ENCODE results near the gene PTPRN.

Gene PTPRN

DNA sequence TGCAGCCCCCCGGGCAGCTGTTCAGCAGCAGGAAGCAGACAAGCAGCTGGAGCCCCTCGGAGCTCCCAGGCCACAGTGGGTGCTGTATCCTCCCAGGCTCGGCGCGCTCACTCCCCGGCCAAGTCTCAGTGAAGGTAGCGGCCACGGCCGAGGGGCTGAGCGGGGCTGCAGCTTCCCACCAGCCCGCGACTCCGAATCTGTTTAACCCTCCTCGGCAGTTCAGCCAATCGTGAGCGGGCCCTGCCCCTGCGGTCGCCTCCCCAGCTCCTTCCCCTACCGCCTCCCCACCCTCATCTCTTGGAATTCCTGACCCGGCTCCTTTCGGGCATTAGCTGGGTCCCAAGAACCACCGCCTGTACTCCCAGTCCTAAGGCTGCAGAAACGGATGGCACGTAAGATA, 23.3 kb upstream of the PTPRN start, which contains the start of gene RESP18:
RESP18 (minus strand) TSS at position 203 of the 400 bp plus-strand sequence.
- H3K36me3 Mint-ChIP-seq (ENCODE audit: low read depth): no peaks in the 10 kb centered on the region
- no peak within 1 kb of the TSS for H3K27ac Mint-ChIP-seq
- no peak within 1 kb of the TSS for H3K4me3 Mint-ChIP-seq
- H3K9me3 Mint-ChIP-seq: peaks cover 7% of the 10 kb centered on the region
- TF ChIP-seq, protein P1, sequence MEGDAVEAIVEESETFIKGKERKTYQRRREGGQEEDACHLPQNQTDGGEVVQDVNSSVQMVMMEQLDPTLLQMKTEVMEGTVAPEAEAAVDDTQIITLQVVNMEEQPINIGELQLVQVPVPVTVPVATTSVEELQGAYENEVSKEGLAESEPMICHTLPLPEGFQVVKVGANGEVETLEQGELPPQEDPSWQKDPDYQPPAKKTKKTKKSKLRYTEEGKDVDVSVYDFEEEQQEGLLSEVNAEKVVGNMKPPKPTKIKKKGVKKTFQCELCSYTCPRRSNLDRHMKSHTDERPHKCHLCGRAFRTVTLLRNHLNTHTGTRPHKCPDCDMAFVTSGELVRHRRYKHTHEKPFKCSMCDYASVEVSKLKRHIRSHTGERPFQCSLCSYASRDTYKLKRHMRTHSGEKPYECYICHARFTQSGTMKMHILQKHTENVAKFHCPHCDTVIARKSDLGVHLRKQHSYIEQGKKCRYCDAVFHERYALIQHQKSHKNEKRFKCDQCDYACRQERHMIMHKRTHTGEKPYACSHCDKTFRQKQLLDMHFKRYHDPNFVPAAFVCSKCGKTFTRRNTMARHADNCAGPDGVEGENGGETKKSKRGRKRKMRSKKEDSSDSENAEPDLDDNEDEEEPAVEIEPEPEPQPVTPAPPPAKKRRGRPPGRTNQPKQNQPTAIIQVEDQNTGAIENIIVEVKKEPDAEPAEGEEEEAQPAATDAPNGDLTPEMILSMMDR (IDR thresholded peaks at IDR 0.05; ENCODE audit: unreplicated experiment in 3 of 3): no peak
- peaks cover 5% of the 10 kb centered on the region for H3K4me1 Mint-ChIP-seq
- peaks cover 96% of the 10 kb centered on the region for H3K27me3 Mint-ChIP-seq (ENCODE audit: low read depth)

- H3K36me3 Mint-ChIP-seq (ENCODE audit: low read depth): no peaks in the 10 kb centered on the region
- H3K9me3 Mint-ChIP-seq: peaks cover 5% of the 10 kb centered on the region
- H3K27me3 Mint-ChIP-seq (ENCODE audit: low read depth): peaks cover 98% of the 10 kb centered on the region
- H3K4me3 Mint-ChIP-seq: no peak overlapping the region
- peaks cover 5% of the 10 kb centered on the region for H3K4me1 Mint-ChIP-seq
- no peak overlapping the region for H3K27ac Mint-ChIP-seq
- TF ChIP-seq, protein P1 (IDR thresholded peaks at IDR 0.05; ENCODE audit: unreplicated experiment in 3 of 3): no peak
Measured at GRCh38 chr2:219331560-219332213, 22.5 kb upstream of the PTPRN start.

DNA sequence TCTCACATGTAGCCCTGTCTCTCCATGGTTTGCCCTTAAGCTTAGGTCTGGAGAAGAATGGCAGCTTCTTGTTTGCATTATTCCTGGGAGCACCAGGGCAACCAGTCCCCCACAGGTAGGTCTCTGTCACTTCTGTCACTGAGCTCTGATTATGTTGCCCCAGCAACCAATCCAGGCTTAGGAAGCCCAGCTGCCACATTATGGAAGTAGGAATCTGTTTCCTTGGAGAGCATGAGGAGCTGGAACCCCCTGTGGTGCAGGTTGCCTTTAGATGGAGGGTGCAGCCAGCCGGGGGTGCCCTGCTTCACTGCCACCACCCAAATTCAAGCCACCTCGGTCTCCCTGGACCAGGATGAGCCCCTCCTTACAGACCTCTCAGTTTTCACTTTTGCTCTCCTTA, 18.5 kb upstream of the PTPRN start:
- H3K4me1 Mint-ChIP-seq: peaks cover 5% of the 10 kb centered on the region

DNA sequence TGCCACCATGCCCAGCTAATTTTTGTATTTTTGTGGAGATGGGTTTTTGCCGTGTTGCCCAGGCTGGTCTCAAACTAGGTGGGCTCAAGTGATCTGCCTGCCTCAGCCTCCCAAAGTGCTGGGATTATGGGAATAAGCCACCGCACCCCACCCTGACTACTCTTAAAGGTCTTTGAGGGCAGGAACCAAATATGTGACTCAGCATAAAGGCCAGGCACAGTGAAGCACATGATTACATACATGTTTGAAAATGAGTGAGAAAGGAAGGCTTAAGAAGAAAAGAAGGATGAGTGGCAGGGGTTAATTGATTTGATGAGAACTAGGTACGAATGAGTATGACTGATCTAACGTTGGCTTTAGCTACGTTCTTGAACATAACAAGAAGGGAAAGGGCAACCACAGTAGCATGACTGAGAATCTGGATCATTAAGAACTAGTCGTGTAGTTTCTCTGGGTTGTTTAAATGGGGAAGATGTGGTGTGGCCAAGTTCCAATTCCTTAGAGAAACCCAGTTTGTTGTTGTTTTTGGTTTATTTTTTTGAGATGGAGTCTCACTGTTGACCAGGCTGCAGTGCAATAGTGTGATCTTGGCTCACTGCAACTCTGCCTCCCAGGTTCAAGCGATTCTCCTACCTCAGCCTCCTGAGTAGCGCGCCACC, 16.6 kb upstream of the PTPRN start:
- H3K4me3 Mint-ChIP-seq: no peak overlapping the region
- H3K27ac Mint-ChIP-seq: no peak overlapping the region
- TF ChIP-seq, protein P1 (IDR thresholded peaks at IDR 0.05; ENCODE audit: unreplicated experiment in 3 of 3): no peak
- no peaks in the 10 kb centered on the region for H3K4me1 Mint-ChIP-seq
- H3K36me3 Mint-ChIP-seq (ENCODE audit: low read depth): no peaks in the 10 kb centered on the region
- peaks cover 90% of the 10 kb centered on the region for H3K27me3 Mint-ChIP-seq (ENCODE audit: low read depth)
- H3K9me3 Mint-ChIP-seq: no peaks in the 10 kb centered on the region

More for the DNA sequence above, 18.5 kb upstream of the PTPRN start:
- peaks cover 94% of the 10 kb centered on the region for H3K27me3 Mint-ChIP-seq (ENCODE audit: low read depth)
- no peaks in the 10 kb centered on the region for H3K9me3 Mint-ChIP-seq
- no peaks in the 10 kb centered on the region for H3K36me3 Mint-ChIP-seq (ENCODE audit: low read depth)
- TF ChIP-seq, protein P1 (IDR thresholded peaks at IDR 0.05; ENCODE audit: unreplicated experiment in 3 of 3): no peak
- H3K27ac Mint-ChIP-seq: no peak overlapping the region
- H3K4me3 Mint-ChIP-seq: no peak overlapping the region

- H3K4me1 Mint-ChIP-seq: no peaks in the 10 kb centered on the region
- TF ChIP-seq, protein P1 (IDR thresholded peaks at IDR 0.05; ENCODE audit: unreplicated experiment in 3 of 3): no peak
- no peak overlapping the region for H3K4me3 Mint-ChIP-seq
- no peaks in the 10 kb centered on the region for H3K9me3 Mint-ChIP-seq
- no peaks in the 10 kb centered on the region for H3K36me3 Mint-ChIP-seq (ENCODE audit: low read depth)
- no peak overlapping the region for H3K27ac Mint-ChIP-seq
- peaks cover 83% of the 10 kb centered on the region for H3K27me3 Mint-ChIP-seq (ENCODE audit: low read depth)
Measured at GRCh38 chr2:219325136-219325535, 15.9 kb upstream of the PTPRN start.

DNA sequence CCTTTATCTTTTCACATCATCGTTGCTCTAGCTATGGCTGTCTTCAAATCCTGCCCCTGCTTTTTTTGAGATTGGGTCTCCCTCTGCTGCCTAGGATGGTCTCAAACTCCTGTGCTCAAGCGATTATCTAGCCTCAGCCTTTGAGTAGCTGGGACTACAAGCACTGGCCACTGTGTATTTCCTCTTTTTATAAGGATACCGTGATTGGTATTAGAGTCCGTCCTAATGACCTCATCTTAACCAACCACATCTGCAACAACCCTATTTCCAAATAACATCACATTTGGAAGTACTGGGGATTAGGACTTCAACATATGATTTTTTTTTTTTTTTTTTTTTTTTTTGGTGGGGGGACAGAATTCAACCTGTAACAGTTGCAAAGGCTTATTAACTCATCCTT, 14.2 kb upstream of the PTPRN start:
- no peak overlapping the region for H3K27ac Mint-ChIP-seq
- no peak overlapping the region for H3K4me3 Mint-ChIP-seq
- H3K27me3 Mint-ChIP-seq (ENCODE audit: low read depth): peaks cover 68% of the 10 kb centered on the region
- no peaks in the 10 kb centered on the region for H3K4me1 Mint-ChIP-seq
- no peaks in the 10 kb centered on the region for H3K9me3 Mint-ChIP-seq
- H3K36me3 Mint-ChIP-seq (ENCODE audit: low read depth): no peaks in the 10 kb centered on the region
- TF ChIP-seq, protein P1 (IDR thresholded peaks at IDR 0.05; ENCODE audit: unreplicated experiment in 3 of 3): no peak
